ENCODE measurements around the gene NRF1.
"Not testable (repeated sequence)": the region's sequence is repeated elsewhere in the genome, so short reads cannot be mapped to it uniquely, and the experiment has no call there.

Gene NRF1

DNA sequence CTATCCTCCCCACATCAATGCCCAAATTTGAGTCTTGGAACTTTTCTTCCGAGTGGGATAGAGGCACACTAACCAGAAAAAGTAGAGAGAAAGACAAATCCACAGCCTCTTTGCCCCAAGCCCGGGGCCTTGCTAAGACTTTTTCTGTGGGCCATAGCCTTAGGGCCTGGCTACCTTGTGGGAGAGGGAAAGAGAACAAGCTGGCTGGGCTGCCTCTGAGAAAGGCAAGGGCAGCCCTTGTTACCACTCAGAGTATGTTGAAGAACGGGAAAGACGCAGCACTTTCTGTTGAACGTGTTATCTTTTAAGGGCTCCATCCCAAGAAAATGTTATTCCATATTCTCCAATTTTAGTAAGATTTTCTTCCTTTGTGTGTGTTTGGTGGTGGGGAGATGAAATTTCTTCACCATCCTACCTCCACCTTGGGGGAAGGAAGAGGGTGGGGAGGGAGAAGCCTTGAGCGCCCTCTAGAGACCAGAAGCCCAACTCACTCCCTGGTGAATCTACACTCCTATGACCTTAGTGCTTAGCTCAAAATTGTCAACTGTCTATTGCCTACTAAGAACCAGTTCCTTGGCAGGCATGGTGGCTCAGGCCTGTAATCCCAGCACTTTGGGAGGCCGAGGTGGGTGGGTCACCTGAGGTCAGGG is 3.9 kb upstream of the NRF1 start:
- DNase-seq, result no peak

DNA sequence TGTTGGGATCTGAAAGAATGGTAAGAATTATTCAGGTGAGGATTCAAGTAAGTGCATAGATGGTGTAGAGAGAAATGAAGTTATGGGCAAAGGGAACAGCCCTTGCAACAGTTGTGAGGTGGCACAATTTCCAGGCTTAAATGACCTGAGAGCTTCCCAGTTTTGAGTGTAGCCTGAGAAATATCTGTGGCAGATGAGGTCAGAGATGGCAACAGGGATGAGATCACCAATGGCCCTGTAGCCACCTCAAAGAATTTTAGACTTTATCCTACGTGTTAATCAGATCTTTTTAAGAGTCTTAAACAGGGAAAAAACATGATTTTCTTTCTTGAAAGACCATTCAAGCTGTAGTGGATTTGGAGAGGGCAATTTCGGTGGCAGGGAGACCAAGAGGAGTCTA is 1.9 kb upstream of the NRF1 start:
- DNase-seq, result no peak

DNA sequence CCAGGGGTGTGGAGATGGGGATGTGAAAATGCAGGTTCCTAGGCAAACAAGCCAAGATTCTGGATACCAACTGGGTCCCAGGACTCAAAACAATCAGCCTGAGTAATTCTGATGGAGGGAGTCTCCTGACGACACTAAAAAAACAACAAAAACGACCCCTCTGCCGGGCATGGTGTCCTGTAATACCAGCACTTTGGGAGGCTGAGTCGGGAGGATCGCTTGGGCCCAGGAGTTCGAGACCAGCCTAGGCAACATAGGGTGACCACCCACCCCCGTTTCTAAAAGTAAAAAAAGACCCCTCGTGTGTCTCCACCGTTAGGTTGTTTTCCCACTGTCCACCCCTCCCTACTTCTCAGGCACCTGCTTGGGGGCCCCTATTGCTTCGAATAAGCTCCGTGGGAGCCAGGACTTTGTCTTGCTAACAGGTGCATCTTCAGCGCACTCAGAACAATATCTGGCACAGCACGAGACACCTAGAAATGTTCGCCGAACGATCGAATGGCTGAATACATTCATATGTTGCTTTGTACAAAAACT is 743 bp upstream of the NRF1 start:
- no peak for DNase-seq

DNA sequence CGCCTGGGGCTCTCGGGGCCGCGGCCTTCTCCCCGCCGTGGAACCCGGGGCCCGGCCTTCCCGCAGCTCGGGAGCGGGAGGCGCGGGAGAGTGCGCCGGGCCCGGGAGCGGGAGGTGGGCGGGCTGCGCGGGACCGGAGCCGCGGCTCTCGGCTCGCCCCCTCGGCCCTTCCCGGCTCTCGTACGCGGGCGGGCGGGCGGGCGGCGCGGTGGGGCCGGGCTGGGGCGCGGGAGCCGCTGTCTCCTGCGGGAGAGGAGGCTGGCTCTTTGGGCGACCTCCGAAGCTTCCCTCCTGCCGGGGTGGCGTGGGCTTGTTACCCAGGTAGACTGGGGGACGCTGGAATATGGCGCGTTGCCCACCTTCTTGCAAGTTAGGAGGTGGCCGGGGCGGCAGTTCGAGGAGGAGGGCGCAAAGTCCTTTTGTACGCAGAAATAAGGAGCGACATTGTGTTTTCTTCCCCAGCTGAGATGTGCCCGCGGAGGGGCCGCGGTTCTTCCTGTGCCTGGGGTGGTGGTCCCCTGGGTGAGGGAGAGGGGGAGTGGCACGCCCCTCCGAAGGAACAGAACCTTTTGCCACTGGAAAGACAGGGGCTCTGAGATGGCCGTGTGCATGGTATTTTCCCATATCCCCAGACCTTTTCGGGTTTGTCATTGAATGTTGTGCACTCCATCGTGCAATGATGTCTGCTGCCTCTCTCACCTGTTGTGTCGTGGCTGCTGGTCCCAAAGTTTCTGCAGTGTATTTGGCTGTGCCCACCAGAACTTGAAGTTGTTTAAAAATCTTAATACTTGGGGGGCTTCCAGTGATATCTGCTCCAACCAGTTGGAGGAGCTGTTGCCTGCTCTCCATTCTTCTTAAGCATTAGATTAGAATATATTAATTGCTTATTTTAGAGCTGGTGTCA is 844 bp downstream of the NRF1 start:
- DNase-seq, result peak; percentile 47

DNA sequence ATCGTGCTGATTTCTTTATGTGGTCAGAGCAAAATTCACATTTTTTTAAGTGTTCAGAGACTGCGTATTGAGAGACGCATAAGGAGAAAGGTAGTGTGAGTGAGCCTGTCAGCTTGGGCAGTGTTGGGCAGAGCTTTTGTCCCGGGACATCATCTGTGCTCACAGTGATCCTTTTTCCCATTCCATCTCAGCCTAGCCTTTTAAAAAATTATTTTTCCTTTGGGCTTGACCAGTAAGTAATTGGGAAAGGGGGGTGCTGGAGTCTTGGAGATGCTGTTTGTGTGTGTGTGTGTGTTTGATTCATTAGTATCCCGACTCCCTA is 1.5 kb downstream of the NRF1 start:
- DNase-seq, result no peak

DNA sequence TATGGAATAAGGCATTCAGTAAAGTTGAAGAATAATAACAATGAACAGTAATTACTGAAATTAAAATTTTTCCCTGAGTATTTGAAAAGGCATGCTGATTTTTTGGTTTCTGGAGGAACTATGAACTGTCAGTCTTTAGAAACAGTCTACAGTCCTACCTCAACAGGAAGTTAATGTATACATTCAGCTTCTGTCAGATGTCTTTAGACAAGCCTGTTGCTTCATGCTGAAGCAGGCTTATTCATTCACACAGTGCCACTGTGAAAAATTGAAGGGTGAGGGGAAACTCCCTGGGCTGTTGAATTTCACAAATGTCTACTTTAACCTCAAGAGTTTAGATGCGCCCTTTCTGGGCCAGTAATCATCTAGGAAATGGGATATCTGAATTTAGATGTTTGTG is 3.5 kb downstream of the NRF1 start:
- no peak for DNase-seq

DNA sequence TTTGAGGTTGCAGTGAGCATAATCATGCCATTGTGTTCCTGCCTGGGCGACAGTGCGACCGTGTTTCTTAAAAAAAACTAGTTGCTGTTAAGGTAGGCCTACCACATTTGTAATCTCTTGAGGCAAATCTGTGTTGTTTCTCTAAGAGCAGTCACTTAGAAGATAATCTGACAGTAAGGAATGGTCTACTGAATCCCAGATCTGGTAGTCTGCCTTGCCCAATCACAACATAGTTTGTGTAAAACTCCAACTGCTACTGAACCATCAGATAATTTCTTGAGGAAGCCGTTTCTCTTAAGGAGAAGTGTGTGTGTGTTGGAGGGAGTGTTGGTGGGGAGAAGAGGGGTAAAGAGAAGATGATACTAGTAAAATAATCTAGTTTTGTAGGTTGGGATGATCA is 5.0 kb downstream of the NRF1 start:
- no peak for DNase-seq

DNA sequence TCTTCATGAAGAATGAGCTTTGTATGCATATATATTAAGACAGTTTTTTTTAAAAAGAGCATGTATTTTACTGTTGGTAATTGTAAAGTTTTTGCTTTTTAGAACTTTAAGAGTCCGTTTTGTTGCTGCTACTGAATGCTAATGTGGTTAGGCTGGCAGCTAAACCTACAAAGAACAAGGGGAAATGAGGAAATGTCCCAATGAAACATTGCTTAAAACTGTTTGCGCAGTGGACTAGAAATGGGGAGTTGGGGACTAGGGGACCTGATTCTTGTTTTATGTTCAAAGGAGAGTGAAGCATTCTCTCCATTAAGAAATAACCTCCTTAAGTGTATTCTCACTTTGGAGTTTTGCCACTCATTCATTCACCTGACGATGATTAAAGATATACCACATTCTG is 5.7 kb downstream of the NRF1 start:
- no peak for DNase-seq

DNA sequence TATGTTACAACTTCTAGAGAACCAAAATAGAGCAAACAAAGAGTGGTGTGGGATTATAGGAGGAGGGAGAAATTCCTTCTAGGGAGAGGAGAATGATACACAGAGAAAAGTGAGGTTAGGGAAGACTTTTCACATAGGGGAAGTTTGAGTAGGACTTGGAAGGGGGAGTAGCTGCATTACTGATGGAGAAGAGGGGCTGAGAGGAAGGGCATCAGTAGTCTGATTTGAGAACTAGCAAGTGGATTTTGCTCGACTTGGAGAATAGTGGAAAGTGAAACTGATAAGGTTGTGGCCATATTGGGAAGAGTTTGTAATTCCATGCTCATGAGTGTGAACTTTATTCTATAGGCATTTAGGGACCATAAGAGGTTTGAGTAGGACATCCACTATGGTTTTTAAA is 6.1 kb downstream of the NRF1 start:
- no peak for DNase-seq

DNA sequence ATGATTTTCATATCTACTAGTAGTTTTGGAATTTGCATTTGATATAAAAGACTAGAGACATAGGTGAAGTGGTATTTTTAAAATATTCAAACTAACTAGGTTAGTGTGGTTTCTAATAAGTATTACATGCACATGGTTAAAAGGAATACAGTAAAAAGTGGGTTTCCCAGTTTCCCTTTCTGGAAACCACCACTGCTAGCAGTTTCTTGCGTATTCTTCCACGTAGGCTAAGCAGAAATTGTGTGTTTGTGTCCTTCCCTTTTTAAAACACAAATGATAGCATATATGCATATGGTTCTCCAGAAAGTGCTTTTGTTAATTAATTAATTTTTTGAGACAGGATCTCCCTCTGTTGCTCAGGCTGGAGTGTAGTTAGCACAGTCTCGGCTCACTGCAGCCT is 15.4 kb downstream of the NRF1 start:
- no peak for DNase-seq

DNA sequence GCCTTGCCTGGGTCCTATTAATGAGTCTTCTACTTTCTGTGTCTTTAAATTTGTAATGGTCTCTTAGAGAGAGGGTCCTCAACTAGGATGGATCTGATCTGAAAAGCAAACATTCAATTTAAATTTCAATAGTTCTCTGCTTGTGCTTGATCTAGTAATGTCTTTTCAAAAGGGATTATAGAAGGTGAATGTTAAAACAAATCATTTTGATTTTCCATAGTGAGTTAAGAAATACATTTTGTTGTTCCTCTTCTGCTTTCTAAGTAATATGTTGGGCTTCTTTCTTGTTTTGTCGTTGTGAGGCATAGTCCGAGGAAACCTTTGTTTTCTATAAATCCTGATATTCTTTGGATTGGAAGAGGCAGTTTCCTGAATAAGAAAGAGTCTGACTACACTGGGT is 18.8 kb downstream of the NRF1 start:
- no peak for DNase-seq

DNA sequence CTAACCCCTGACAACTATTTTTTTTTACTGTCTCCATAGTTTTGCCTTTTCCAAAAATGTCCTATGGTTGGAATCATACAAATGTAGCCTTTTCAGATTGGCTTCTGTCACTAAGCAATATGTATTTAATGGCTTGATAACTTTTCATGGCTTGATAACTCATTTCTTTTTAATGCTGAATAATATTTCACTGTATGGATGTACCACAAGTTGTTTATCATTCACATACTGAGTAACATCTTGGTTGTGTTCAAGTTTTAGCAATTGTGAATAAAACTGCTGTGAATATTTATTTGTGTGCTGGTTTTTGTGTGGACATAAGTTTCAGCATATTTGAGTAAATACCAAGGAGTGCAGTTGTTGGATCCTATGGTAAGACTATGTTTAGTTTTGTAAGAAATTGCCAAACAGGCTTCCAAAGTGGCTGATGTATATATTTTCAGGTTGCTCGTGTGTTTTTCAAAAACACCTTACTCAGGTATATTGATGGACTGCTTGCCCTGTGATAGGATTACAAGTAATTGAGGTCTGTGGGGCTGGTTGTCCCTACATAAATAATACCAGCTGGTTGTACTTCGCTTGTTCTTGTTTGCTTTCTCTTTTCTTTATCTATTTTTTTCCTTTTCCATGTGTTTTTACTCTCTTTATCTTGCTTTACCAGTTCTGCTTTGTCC is 23.0 kb downstream of the NRF1 start:
- no peak for DNase-seq

DNA sequence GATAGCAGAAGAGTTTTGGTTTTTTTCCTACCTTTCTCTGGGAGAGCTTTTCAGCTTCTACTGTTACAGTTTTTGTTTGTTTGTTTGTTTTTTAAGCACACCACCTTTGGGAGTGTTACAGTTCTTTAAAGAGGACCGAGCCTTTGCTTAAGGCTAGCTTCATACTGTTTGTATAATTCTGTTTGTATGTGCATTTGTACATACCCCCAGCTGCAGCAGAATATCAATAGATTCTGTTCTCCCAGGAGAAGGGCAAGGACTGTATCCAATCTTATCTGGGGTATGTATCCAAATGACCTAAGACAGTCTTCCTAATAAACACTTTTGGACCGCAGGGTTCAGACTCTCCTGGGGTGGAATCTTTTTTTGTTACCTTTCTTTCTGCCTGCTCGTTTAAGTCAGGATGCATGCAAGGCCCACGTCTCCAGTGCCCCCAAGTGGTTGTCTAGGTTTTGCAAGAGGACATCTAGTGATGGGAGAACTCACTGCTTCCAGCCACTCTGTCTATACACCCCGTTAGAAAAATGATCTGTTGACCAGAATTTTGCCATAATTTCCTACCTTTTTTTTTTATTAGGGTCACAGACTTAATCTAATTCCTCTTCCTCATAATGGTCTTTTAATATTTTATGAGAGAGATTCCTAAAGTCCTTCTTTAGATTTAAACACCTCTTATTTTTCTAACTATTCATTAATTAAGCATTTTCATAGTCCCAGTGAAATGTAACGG is 23.9 kb downstream of the NRF1 start:
- peak; percentile 43 for DNase-seq

DNA sequence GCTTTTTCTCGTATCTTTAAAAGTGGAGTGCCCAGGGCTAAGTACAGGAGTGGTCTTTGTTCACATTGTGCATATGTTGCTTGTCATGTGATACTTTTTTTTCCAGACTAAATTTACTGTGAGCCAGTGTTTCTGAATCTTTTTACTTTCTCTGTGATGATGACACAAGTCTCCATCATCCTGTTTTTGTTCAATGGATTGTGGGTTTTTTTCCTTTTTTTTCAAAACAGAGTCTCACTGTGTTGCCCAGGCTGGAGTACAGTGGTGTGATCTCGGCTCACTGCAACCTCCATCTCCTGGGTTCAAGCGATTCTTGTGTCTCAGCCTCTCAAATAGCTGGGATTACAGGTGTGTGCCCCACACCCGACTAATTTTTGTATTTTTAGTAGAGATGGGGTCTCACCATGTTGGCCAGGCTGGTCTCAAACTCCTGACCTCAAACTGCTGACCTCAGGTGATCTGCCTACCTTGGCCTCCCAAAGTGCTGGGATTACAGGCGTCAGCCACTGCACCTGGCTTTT is 24.6 kb downstream of the NRF1 start:
- DNase-seq, result not testable (repeated sequence)

DNA sequence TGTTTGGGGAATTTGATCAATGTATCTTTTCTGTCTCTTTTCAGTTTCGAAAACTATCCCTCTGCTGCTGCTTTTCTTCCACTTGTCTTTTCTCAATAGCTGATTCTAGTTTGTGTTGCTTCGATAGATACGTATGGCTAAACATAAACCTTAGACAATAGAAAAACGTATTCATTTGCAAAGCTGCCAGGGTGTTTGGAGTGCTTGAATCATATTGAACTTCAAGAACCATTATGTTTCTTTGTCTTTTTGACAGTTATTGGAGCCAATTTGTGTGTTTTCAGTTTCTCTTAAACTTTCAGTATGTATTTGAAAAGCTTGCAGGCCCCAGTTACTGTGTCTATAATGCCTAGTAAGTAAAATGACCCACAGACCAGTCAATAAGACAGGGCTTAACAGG is 25.1 kb downstream of the NRF1 start:
- DNase-seq, result no peak

DNA sequence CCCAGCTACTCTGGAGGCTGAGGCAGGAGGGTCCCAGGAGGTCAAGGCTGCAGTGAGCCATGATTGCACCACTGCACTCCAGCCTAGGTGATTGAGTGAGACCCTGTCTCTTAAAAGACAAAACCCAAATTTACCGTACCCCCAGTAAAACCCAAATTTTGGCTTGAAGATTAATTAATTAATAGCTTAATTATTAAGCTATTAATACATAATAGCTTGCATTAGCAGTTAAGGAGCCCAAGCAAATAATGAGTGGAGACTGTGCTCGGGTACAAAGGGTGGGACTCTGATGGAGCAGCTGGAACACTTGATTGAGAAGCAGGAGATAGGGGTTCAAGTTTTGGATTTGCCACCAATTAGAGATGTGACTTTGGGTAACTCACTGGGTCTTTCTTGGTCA is 28.9 kb downstream of the NRF1 start:
- no peak for DNase-seq

DNA sequence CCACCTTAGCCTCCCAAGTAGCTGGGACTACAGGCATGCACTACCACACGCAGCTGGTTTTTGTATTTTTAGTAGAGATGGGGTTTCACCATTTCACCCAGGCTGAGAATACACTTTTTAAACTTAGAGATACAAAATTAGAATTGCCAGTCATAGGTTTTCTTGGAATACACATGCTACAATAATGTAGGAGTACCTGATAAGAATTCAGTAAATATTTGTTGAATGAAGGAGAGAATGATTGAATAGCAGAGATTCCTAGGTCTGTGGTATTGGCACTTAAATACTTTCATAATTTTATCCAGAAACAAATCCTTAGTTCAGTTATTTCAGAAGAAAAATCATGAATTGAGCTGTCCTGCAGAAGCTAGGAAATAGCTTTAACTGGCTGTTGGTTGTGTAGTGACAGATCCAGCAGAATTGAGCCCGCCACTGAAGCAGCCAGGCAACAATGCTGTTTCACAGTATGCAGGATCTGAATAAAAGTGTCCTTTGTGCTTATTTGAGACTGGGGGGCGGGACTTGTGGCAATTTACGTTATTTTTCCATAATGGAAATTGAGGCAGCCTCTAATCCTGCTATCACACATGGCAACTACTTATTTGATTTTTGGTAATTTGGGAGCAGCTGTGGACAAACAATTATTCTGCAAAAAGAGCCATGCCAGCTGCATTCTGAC is 31.5 kb downstream of the NRF1 start:
- DNase-seq, result no peak

DNA sequence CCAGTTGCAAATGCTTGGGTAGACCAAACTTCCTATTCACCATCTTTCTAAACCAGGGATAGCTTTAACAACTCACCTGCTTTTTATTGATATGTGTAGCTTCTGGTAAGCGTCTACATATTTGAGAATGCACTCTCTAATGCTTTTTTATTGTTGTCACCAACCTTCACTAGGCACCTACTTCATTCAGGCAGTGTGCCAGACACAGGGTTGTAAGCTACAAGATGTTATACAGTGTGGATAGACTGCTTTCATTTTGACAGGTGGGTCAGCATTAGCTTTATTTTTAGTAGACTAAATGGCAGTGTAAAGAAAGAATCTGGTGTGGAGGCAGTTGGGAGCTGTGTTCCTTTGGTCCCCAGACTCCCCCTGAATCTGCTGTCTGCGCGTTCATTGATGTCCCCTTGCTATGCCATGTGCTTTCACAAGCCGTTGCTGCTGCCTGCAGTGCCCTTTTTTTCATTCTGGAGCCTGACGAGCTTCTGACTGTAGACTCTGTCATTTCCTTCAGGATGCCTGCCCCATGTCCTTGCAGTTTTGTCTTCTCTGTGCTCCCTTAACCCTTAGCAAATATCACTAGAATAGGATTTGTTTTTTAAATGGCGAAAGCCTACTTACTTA is 32.1 kb downstream of the NRF1 start:
- DNase-seq, result no peak

DNA sequence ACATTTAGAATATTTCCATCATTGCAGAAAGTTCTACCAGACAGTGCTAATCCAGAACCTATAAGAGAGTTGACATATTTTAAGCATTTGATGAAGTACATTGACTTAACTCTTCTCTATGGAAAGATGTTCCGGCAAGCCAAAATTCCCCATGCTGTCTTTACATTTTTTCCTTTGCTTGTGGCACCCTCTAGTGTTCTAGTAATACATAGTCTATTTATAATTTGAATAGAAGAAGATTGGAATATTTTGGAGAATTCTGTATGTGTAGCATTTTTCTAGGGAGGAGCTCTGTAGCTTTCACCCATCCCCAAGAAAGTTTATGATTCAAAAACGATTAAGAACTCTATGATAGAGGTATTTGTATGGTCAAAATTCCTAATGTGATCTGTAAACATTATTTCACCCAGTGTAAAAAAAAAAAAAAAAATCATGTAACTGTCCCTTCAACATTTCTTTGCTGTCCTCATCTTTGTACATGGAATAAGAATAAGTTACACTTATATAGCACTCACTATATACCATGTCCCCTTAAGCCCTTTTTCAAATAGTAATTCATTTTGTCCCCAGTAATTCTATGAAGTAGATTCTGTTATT is 33.2 kb downstream of the NRF1 start:
- peak; percentile 29 for DNase-seq

DNA sequence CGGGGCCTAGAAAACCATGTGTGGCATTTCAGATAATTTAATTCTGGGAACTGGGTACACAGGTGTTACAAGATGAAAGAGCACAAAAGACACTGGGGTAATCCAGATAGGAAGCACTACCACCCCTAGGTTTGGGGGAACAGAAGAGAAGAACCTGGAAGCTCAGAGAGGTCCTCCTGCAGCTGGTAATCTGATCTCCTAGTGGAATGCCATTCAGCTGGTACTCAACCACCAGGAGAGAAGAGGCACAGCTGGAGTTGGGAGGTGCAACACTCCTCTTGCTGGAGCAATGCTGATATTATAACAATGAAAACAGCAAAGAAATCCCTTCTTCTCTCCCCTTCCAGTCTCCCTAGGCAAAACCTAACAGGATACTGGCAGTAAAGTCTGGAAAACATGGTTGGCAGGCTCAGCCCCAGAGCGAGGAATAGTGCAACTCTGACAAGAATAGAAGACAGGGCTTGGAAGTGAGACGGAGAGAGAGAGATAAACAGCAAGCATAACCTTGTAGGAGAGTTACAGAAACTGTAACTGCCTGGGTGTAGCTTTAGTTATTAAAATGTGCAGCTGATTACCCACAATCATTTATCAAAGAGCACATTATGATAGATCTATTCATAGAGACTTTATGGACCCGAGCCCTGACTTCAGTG is 35.0 kb downstream of the NRF1 start:
- no peak for DNase-seq

DNA sequence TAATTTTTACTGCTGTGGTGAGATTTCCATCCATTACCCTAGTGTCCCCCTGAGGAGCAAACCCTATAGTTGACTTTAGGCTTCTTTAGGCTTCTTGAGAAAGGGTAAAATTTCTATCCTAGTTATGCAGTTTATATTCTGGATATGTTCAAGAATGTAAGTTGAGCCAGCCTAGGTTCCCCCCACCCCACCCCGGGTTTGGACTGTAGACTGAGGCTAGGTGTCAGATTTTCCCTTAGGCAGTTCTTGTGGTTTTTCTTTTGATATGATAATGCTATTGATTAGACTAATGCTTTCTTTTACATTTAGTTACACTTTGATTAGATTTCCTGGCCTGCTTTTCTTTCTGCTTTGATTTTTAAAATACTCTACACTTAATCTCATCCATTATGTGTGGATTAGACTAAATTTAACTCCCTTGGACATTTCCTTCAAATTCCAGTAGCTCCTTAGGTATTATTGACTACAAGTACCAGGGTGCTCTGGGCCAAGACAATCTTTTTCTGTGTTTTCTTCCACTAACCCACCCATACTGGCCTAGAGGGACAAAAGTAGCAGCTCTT is 37.7 kb downstream of the NRF1 start:
- no peak for DNase-seq

All from NCI-H1105 (cell line).